Adrenal gland (tissue), 19 donors: Measurements from ENCODE around the gene SLC6A15. TPM values are rescaled to one million over a fixed set of nuclear protein-coding genes. Genes with fewer than 3 reads are reported as not detected.
A peak's percentile ranks its signal among the peaks of the same experiment; 100 is the strongest.

Experiments
- DNase-seq, 7 donors: peaks; one replicate each; pipeline ENCODE4 v3.0.0-alpha.2; 2019 to 2020
- H3K27ac ChIP-seq, 5 donors: fragments of 200-600 bp; sonication (generic) in 4 of 5; 1 replicate in 3 of 5; 2 replicates in 2 of 5; pipeline versions ENCODE4 v1.5.1 to v1.8.0; 2016 to 2020; ENCODE audit warnings: mild to moderate bottlenecking in 1 of 5
- H3K27me3 ChIP-seq: fragments of 200-600 bp; 2 replicates; pipeline ENCODE4 v1.8.0; 2021
- H3K36me3 ChIP-seq, 2 donors: fragments of 200-600 bp; replicated peaks in 1 of 2; 1 replicate in 1 of 2; 2 replicates in 1 of 2; pipeline versions ENCODE4 v1.5.1 to v1.8.0; 2018 to 2022
- H3K4me1 ChIP-seq, 2 donors: fragments of 200-600 bp; replicated peaks in 1 of 2; 1 replicate in 1 of 2; 2 replicates in 1 of 2; pipeline versions ENCODE4 v1.5.1 to v1.8.0; 2018 to 2021
- H3K4me3 ChIP-seq, 4 donors: fragments of 200-600 bp; sonication (generic) in 3 of 4; one replicate each; pipeline ENCODE4 v1.5.1; 2016 to 2018
- H3K9me3 ChIP-seq, 3 donors: fragments of 200-600 bp; sonication (generic) in 1 of 3; replicated peaks in 1 of 3; 1 replicate in 2 of 3; 2 replicates in 1 of 3; pipeline versions ENCODE4 v1.5.1 to v1.8.0; 2016 to 2021
- POLR2A ChIP-seq, 2 donors: fragments of 450-650 bp; IDR thresholded peaks; one replicate each; pipeline ENCODE4 v1.6.1; 2017; ENCODE audit warnings: antibody characterized with exemption in 2 of 2, mild to moderate bottlenecking in 2 of 2, moderate library complexity in 1 of 2
- WGBS, 4 donors: extraction: QIAGEN DNeasy Blood & Tissue Kit in 2 of 4; methylation state at CpG; one replicate each; pipeline versions ENCODE4 v1.1.5 to v1.1.7; 2013 to 2017; 5-methylcytosine and 5-hydroxymethylcytosine counted together
- intact Hi-C, 2 donors: fragments of 100-400 bp; cut with DNase I; formaldehyde crosslinking; loops; one replicate each; pipeline versions ENCODE4 v1.14.1 to v1.15.0; 2022 to 2023
- long read RNA-seq, 10 donors: library from polyadenylated mRNA in 3 of 10; unstranded in 2 of 10; stranded (forward) in 1 of 10; transcript quantifications; one replicate each; pipeline ENCODE4 v2.0.0 and lab custom pipeline, GENCODE V29; 2021 to 2026
- polyA plus RNA-seq, 3 donors: library from polyadenylated mRNA; stranded (reverse); fragments of 200-250 nt in 2 of 3; fragments of 350-450 nt in 1 of 3; fragmentation: Illumina TruSeq in 1 of 3; extraction: RNeasy Lipid Tissue Mini Kit (QIAGEN cat#74804) in 1 of 3; gene quantifications; one replicate each; pipeline ENCODE4 v1.2.3, GENCODE V29; 2013 to 2014
- total RNA-seq, 9 donors: library from RNA; depleted of rRNA in 4 of 9; stranded (reverse); fragments of >200 nt in 4 of 9; fragments of 120-200 nt in 1 of 9; fragmentation: NEBNext Ultra II Directional in 1 of 9; extraction: Animal tissue kit (Norgen Biotek cat#: 25700) in 1 of 9; gene quantifications; one replicate each; pipeline versions ENCODE4 v1.1.0 to v1.2.4, GENCODE V29; 2013 to 2023
- TF ChIP-seq, protein P1 (sequence below), 6 experiments: fragments of 450-650 bp in 4 of 6; fragments of 200-600 bp in 2 of 6; sonication (generic) in 1 of 6; IDR thresholded peaks; 1 replicate in 5 of 6; 2 replicates in 1 of 6; pipeline versions ENCODE4 v1.5.1 to v1.8.0; 2016 to 2021; ENCODE audit warnings: antibody characterized with exemption in 6 of 6, mild to moderate bottlenecking in 2 of 6, moderate library complexity in 1 of 6
- donor health status: healthy with polysubstance abuse.
- donor health status: Bipolar disorder and iron deficiency.
- donor health status: DM: yes; HTN: yes; CAD: no.
- donor health status: DM: no; HTN: no; CAD: no.
- donor health status: DM: no; HTN: no; CAD: no.
- donor health status: DM: yes; HTN: yes; CAD: no.

The SLC6A15 gene
- total RNA-seq: 1 to 10 TPM in 1 of 9 donors, under 1 TPM in 3, not detected in 5; 0.47 to 2.0 (median 0.66) TPM
- polyA plus RNA-seq: under 1 TPM; 0.16 to 0.73 (median 0.17) TPM
- long read RNA-seq, donor 1: 0 reads
- long read RNA-seq, donor 2: 0 reads
- long read RNA-seq, donor 3: 0 reads
- long read RNA-seq, donor 4: 0 reads
- long read RNA-seq, donor 5: 0 reads
- long read RNA-seq, donor 6: 0 reads
- long read RNA-seq, donor 7: 0 reads
- long read RNA-seq, donor 8: 0 reads
- long read RNA-seq, donor 9: 0 reads
- long read RNA-seq, donor 10: 0 reads

DNA sequence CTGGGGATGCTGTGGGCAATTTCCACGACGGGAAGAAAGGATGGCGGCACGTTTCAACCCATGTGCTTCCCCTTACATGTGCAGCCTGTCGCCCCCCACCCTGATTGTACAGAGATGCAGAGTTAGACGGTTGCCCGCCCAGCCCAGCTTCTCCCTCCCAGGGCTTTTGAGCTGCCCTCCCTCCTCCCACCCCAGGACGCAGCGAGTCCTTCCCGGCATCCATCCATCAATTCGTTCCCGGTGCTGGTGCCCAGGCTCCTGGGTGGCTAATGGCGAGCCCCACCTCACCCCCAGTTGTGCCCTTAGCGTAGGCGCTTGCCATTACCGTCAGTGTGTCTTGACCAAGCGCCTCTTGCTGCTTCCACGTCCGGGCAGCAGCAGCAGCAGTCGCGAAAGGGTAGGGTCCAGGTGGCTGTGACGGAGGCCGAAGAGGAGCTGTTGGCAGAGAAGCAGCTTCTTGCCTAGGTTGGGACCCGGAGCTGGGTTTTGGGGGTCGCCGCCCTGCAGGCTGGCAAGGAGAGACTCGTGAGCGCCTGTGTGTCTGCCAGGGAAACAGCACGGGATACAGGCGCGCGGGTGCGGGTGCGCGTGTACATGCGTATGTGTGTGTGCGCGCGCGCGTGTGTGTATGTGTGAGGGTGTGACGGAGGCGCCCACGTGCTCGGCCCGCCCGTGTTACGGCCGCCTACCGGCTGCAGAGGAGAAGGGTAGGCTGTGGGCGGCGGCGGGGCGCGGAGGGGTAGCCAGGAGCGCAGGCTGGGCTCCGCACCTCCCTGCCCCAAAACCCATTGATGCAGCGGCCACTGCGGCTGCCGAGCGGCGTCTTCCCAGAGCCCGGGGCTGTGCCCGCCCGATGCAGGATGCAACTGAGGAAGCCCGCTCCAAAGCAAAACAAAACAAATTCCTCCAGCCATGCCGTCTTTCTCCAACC lies at the start of gene SLC6A15:
Gene SLC6A15, minus strand, starts transcription at position 602 of the 931 bp plus-strand sequence. CDS start 20,679 bp downstream, outside the sequence.
- Histone ChIP-seq H3K27me3 (peaks cover 30% of the 10 kb centered on the region), H3K27ac (peak within 1 kb of the TSS in 1 of 5 donors; percentile 44), H3K4me1 (peaks cover 0 to 5% of the 10 kb centered on the region in 2 donors), H3K9me3 (no peaks in the 10 kb centered on the region), H3K4me3 (peak within 1 kb of the TSS in 1 of 4 donors; percentile 51), H3K36me3 (no peaks in the 10 kb centered on the region)
- DNase-seq: peak in 3 of 7 donors; percentile 26 to 80 (median 35)
- 1 to 3% (median 2%) methylated on average over 14 to 67 of the region's 67 CpGs for WGBS, 4 donors
- TF ChIP-seq, protein P1, sequence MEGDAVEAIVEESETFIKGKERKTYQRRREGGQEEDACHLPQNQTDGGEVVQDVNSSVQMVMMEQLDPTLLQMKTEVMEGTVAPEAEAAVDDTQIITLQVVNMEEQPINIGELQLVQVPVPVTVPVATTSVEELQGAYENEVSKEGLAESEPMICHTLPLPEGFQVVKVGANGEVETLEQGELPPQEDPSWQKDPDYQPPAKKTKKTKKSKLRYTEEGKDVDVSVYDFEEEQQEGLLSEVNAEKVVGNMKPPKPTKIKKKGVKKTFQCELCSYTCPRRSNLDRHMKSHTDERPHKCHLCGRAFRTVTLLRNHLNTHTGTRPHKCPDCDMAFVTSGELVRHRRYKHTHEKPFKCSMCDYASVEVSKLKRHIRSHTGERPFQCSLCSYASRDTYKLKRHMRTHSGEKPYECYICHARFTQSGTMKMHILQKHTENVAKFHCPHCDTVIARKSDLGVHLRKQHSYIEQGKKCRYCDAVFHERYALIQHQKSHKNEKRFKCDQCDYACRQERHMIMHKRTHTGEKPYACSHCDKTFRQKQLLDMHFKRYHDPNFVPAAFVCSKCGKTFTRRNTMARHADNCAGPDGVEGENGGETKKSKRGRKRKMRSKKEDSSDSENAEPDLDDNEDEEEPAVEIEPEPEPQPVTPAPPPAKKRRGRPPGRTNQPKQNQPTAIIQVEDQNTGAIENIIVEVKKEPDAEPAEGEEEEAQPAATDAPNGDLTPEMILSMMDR (IDR thresholded peaks at IDR 0.05): peak in 2 of 6 experiments; percentile 28 to 29
- TF ChIP-seq POLR2A (IDR thresholded peaks at IDR 0.05): no peak
- intact Hi-C loops: no loop called here

DNA sequence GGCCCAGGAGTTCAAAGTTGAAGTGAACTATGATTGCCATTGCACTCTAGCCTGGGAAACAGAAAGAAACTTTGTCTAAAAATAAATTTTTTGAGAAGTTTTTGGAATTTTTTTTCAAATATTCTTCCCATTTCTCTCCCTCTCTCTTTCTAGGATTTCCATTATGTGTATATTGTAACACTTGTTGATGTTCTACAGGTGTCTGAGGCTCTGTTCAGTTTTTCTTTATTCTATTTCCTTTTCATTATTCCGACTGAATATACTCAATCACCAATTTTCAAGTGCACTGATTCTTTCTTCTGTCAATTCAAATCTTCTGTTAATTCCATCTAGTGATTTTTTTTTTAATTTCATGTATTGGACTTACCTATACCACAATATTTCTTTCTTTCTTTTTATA lies 48.3 kb upstream of the SLC6A15 start:
- intact Hi-C loops: no loop called here
- Histone ChIP-seq H3K27me3 (no peaks in the 10 kb centered on the region), H3K27ac (no peak overlapping the region), H3K4me1 (no peaks in the 10 kb centered on the region), H3K36me3 (no peaks in the 10 kb centered on the region), H3K9me3 (no peaks in the 10 kb centered on the region), H3K4me3 (no peak overlapping the region)
- DNase-seq: no peak
- 52 to 64% (median 59%) methylated on average over 1 of the region's 1 CpG for WGBS, 4 donors
- TF ChIP-seq, protein P1 (IDR thresholded peaks at IDR 0.05): no peak
- TF ChIP-seq POLR2A (IDR thresholded peaks at IDR 0.05): no peak

DNA sequence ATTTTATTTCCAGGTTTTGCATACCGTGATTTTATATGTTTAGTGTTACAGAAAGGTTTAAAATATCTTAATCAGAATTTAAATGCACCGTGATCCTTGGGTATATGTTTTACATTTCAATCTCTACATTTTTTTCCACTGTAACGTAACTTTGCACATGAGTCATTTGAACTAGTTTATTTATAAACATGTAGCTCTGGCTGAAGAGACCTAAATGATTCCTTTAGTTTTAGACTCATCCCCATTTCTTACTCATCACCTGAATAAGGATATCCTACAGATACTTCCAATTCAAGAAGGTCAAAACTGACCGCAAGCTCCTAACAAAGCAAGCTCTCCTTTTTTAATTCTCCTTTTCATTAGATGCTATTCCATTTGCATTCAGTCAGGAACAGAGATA lies 42.7 kb upstream of the SLC6A15 start:
- Histone ChIP-seq H3K4me1 (no peaks in the 10 kb centered on the region), H3K36me3 (no peaks in the 10 kb centered on the region), H3K27ac (no peak overlapping the region), H3K4me3 (no peak overlapping the region), H3K9me3 (no peaks in the 10 kb centered on the region), H3K27me3 (no peaks in the 10 kb centered on the region)
- WGBS, 4 donors: 61 to 73% (median 65%) methylated on average over 4 of the region's 4 CpGs
- no peak for TF ChIP-seq POLR2A (IDR thresholded peaks at IDR 0.05)
- TF ChIP-seq, protein P1 (IDR thresholded peaks at IDR 0.05): no peak
- intact Hi-C loops: no loop called here
- DNase-seq: no peak

DNA sequence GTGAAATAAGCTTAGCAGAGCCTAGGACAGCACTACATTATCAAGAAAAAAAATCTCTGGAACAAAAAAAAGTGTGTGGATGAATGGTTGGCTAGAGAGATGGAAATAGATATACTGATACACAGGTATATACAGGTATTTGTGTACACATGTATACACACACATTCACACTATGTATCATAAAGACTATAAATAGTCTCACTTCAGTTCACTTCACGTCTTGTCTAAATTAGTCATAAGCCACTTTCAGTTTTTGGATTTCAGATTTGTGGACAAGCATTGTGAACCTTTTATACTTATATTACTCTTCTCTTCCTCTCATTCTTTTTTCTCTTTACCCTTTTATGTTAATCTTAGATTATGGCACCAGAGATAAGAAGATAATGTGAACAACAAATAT lies 41.8 kb upstream of the SLC6A15 start:
- H3K4me1 ChIP-seq: no peaks in the 10 kb centered on the region
- H3K27me3 ChIP-seq: no peaks in the 10 kb centered on the region
- H3K27ac ChIP-seq: no peak overlapping the region
- no peaks in the 10 kb centered on the region for H3K9me3 ChIP-seq
- WGBS, 4 donors: 35 to 66% (median 50%) methylated on average over 1 of the region's 1 CpG
- DNase-seq: no peak
- H3K36me3 ChIP-seq: no peaks in the 10 kb centered on the region
- TF ChIP-seq POLR2A (IDR thresholded peaks at IDR 0.05): no peak
- TF ChIP-seq, protein P1 (IDR thresholded peaks at IDR 0.05): no peak
- H3K4me3 ChIP-seq: no peak overlapping the region
- intact Hi-C loops: no loop called here
